ENCODE data around the gene HNRNPA3.

DNA sequence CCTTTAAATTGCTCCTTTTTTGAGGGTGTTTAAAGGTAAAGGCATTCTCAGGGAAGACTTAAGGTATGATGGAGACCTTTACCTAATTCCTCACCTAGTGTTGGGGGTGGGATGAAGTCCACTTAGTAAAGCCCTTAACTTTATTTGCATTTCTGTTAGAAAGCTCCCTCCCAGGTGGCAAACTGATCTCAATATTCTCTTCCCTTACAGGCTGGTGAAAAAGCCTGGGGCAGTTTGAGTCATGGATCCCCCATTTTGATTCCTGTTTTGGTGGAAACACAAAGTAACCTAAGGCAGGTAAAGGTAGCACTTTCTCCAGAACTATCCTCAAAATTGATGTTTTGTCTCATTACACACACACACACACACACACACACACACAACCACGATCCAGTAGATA is 33.8 kb upstream of the HNRNPA3 start:
- TF ChIP-seq, protein P1, sequence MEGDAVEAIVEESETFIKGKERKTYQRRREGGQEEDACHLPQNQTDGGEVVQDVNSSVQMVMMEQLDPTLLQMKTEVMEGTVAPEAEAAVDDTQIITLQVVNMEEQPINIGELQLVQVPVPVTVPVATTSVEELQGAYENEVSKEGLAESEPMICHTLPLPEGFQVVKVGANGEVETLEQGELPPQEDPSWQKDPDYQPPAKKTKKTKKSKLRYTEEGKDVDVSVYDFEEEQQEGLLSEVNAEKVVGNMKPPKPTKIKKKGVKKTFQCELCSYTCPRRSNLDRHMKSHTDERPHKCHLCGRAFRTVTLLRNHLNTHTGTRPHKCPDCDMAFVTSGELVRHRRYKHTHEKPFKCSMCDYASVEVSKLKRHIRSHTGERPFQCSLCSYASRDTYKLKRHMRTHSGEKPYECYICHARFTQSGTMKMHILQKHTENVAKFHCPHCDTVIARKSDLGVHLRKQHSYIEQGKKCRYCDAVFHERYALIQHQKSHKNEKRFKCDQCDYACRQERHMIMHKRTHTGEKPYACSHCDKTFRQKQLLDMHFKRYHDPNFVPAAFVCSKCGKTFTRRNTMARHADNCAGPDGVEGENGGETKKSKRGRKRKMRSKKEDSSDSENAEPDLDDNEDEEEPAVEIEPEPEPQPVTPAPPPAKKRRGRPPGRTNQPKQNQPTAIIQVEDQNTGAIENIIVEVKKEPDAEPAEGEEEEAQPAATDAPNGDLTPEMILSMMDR (IDR thresholded peaks at IDR 0.05; ENCODE audit: borderline replicate concordance, extremely low read depth, low read length, poor library complexity, severe bottlenecking) = no peak
- no peak for TF ChIP-seq EZH2 (IDR thresholded peaks at IDR 0.05; ENCODE audit: borderline replicate concordance, low read depth, low read length, severe bottlenecking)

Measured in DND-41 (cell line).